ENCODE results near the gene ALDH3B2. TPM values are rescaled to one million over a fixed set of nuclear protein-coding genes. Genes with fewer than 3 reads are reported as not detected.

ALDH3B2 gene
- total and polyA plus RNA-seq, 2 experiments from 2014 or later, result not detected

GRCh38 chr11:67641338-67642172, 32.9 kb downstream of the ALDH3B2 start (continued):
- TF ChIP-seq ZNF462 (CRISPR knock-in tag; IDR thresholded peaks at IDR 0.05) (no peak), EZH2 (IDR thresholded peaks at IDR 0.05; ENCODE audit: low read depth, unreplicated experiment) (no peak), ZNF331 (CRISPR knock-in tag; IDR thresholded peaks at IDR 0.05; ENCODE audit: low read depth) (no peak)

- peaks cover 2% of the 10 kb centered on the region; the same call in 1 of the 3 replicates for H3K4me1 Mint-ChIP-seq
- H3K27me3 Mint-ChIP-seq (ENCODE audit: insufficient read depth, low read depth, poor library complexity), result peaks cover 12% of the 10 kb centered on the region
- Histone ChIP-seq H2AFZ (no peak overlapping the region), H4K20me1 (replicated peaks; ENCODE audit: insufficient read depth) (no peaks in the 10 kb centered on the region), H3K27ac (ENCODE audit: low read depth) (no peak overlapping the region), H3K4me3 (no peak overlapping the region), H3F3A (replicated peaks; ENCODE audit: low read depth) (no peaks in the 10 kb centered on the region), H3K4me2 (no peak overlapping the region), H3K79me2 (replicated peaks; ENCODE audit: insufficient read depth) (no peaks in the 10 kb centered on the region), H3K9me2 (ENCODE audit: insufficient read depth) (no peaks in the 10 kb centered on the region), H3K36me3 (ENCODE audit: insufficient read depth) (no peaks in the 10 kb centered on the region), H3K27me3 (ENCODE audit: insufficient read depth) (peaks cover 8% of the 10 kb centered on the region), H3K4me1 (ENCODE audit: insufficient read depth) (no peaks in the 10 kb centered on the region)
- no peak for DNase-seq (ENCODE audit: low spot score)
- ATAC-seq, result no peak
- no peak overlapping the region for H3K4me3 Mint-ChIP-seq
- no peak overlapping the region for H3K27ac Mint-ChIP-seq
- H3K36me3 Mint-ChIP-seq (ENCODE audit: low read depth), result no peaks in the 10 kb centered on the region; the same call in 2 of the 3 replicates
- H3K9me3 Mint-ChIP-seq, result no peaks in the 10 kb centered on the region
- TF ChIP-seq ZNF114 (CRISPR knock-in tag; IDR thresholded peaks at IDR 0.05) (no peak), EZH2 (IDR thresholded peaks at IDR 0.05; ENCODE audit: low read depth, unreplicated experiment) (no peak), ZNF462 (CRISPR knock-in tag; IDR thresholded peaks at IDR 0.05) (no peak), EZH2phosphoT487 (IDR thresholded peaks at IDR 0.05; ENCODE audit: unreplicated experiment) (no peak), JUNB (IDR thresholded peaks at IDR 0.05; ENCODE audit: unreplicated experiment) (no peak), CREB1 (CRISPR knock-in tag; IDR thresholded peaks at IDR 0.05; ENCODE audit: low read depth) (no peak), NANOG (IDR thresholded peaks at IDR 0.05; ENCODE audit: borderline replicate concordance) (no peak)
These were observed 33.6 kb downstream of the ALDH3B2 start for GRCh38 chr11:67640758-67641337.
